K562 (cell line): Measurements from ENCODE around the gene KMT5C. TPM values are rescaled to one million over a fixed set of nuclear protein-coding genes. Genes with fewer than 3 reads are reported as not detected.
A peak's percentile ranks its signal among the peaks of the same experiment; 100 is the strongest.

Experiments
- ATAC-seq: fragments of 200-7000 bp; cut with Tn5 transposase; 3 replicates; pipeline ENCODE4 v1.9.1; 2020; ENCODE audit warnings: moderate library complexity
- BruUV-seq: library from RNA; stranded (reverse); fragments of 400-500 nt; replicated peaks from 2 replicates; lab custom pipeline; 2021; lab: Mats Ljungman, UMichigan
- CTCF ChIA-PET: fragments of 300-600 bp; formaldehyde crosslinking; extraction: SDS; loops from one replicate; lab custom pipeline; 2021; ENCODE audit warnings: low intra/inter-chr PET ratio; lab: Yijun Ruan, JAX
- POLR2A ChIA-PET: fragments of 300-600, 350-650 bp; sonication (Branson Sonifier 250); formaldehyde crosslinking; extraction: SDS; loops from one replicate; lab custom pipeline; 2021; ENCODE audit warnings: antibody characterized with exemption, inconsistent platforms; lab: Yijun Ruan, JAX
- DNase-seq, 4 experiments: peaks; one replicate each; pipeline versions ENCODE4 v3.0.0 to v3.0.0-alpha.2; 2011 to 2018; ENCODE audit warnings: low spot score in 3 of 4, mixed read lengths in 3 of 4; ENCODE audit errors: extremely low read depth in 1 of 4
- FAIRE-seq: peaks from 2 replicates; lab custom pipeline; 2011; peaks lifted over from hg19 to GRCh38; lab: Jason Lieb, UNC
- H2AFZ ChIP-seq: 2 replicates; pipeline ENCODE4 v1.6.0; 2011; ENCODE audit warnings: low read depth, low read length, control low read depth, inconsistent platforms
- H3K27ac ChIP-seq: fragments of 200-600 bp; 3 replicates; pipeline ENCODE4 v1.8.0; 2011; ENCODE audit warnings: low read depth, mild to moderate bottlenecking, control low read depth, inconsistent platforms, low read length, moderate library complexity, mixed read lengths; ENCODE audit errors: extremely low read depth
- H3K27me3 ChIP-seq, 2 experiments: fragments of 300-600 bp in 1 of 2; 2 replicates in 1 of 2; 3 replicates in 1 of 2; pipeline versions ENCODE4 v1.6.0 to v1.8.0; 2011; ENCODE audit warnings: inconsistent platforms in 2 of 2, low read length in 2 of 2, mild to moderate bottlenecking in 1 of 2, mixed read lengths in 1 of 2, moderate library complexity in 1 of 2; ENCODE audit not compliant: control insufficient read depth in 2 of 2, insufficient read depth in 2 of 2
- H3K36me3 ChIP-seq: fragments of 300-600 bp; 3 replicates; pipeline ENCODE4 v1.8.0; 2011; ENCODE audit warnings: mild to moderate bottlenecking, low read length, inconsistent platforms; ENCODE audit not compliant: control insufficient read depth, insufficient read depth
- H3K4me1 ChIP-seq, 2 experiments: fragments of 200-600 bp in 1 of 2; replicated peaks in 1 of 2; 2 replicates in 1 of 2; 3 replicates in 1 of 2; pipeline versions ENCODE4 v1.5.1 to v1.8.0; 2011; ENCODE audit warnings: inconsistent platforms in 2 of 2, low read length in 2 of 2, mild to moderate bottlenecking in 1 of 2, mixed read lengths in 1 of 2, moderate library complexity in 1 of 2; ENCODE audit not compliant: control insufficient read depth in 2 of 2, insufficient read depth in 2 of 2
- H3K4me2 ChIP-seq: 2 replicates; pipeline ENCODE4 v1.6.1; 2011; ENCODE audit warnings: low read length, control low read depth, inconsistent platforms, mixed read lengths; ENCODE audit not compliant: insufficient read depth
- H3K4me3 ChIP-seq: fragments of 200-600 bp; sonication (generic), shearing (Covaris generic); 2 replicates; pipeline ENCODE4 v1.5.1; 2016; ENCODE audit warnings: control low read depth, inconsistent platforms
- H3K79me2 ChIP-seq: fragments of 200-600 bp; 3 replicates; pipeline ENCODE4 v1.8.0; 2011; ENCODE audit warnings: low read length, inconsistent platforms; ENCODE audit not compliant: control insufficient read depth, insufficient read depth
- H3K9ac ChIP-seq, 2 experiments: 2 replicates each; pipeline versions ENCODE4 v1.6.0 to v1.6.1; 2011; ENCODE audit warnings: low read depth in 2 of 2, low read length in 2 of 2, control low read depth in 1 of 2, inconsistent platforms in 1 of 2, mild to moderate bottlenecking in 1 of 2, mixed read lengths in 1 of 2; ENCODE audit not compliant: insufficient read depth in 1 of 2
- H3K9me1 ChIP-seq: one replicate; pipeline ENCODE4 v1.6.0; 2011; ENCODE audit warnings: inconsistent platforms, mild to moderate bottlenecking, low read length, moderate library complexity; ENCODE audit not compliant: control insufficient read depth, insufficient read depth
- H3K9me3 ChIP-seq: replicated peaks from 2 replicates; pipeline ENCODE4 v1.5.1; 2011; ENCODE audit warnings: low read depth, low read length, inconsistent platforms; ENCODE audit not compliant: control insufficient read depth, insufficient read depth
- H4K20me1 ChIP-seq: replicated peaks from 2 replicates; pipeline ENCODE4 v1.6.1; 2011; ENCODE audit warnings: low read length, inconsistent platforms, mixed read lengths; ENCODE audit not compliant: control insufficient read depth, insufficient read depth
- BRD4 ChIP-seq: fragments of 200-600 bp; sonication (generic); IDR thresholded peaks from 2 replicates; pipeline ENCODE4 v1.6.1; 2017; ENCODE audit warnings: inconsistent platforms
- CEBPB ChIP-seq: fragments of 450-650 bp; IDR thresholded peaks from 2 replicates; pipeline ENCODE4 v1.6.1; 2016; ENCODE audit warnings: missing genetic modification characterization, missing compliant biosample characterization
- HSF4 ChIP-seq: fragments of 250-450 bp; sonication (Bioruptor Pico); IDR thresholded peaks from 2 replicates; pipeline ENCODE4 v2.1.2; 2022; ENCODE audit warnings: mild to moderate bottlenecking, moderate library complexity, borderline replicate concordance
- KDM2B ChIP-seq: fragments of 250-450 bp; sonication (Bioruptor Pico); IDR thresholded peaks from 2 replicates; pipeline ENCODE4 v1.8.0; 2021; ENCODE audit warnings: mild to moderate bottlenecking, moderate library complexity
- PHTF2 ChIP-seq: fragments of 250-450 bp; sonication (Bioruptor Pico); IDR thresholded peaks from 2 replicates; pipeline ENCODE4 v1.5.0; 2021; ENCODE audit warnings: mild to moderate bottlenecking
- POLR2A ChIP-seq: fragments of 450-650 bp; conservative IDR thresholded peaks from 2 replicates; pipeline ENCODE4 v1.6.1; 2016
- TAF9B ChIP-seq: fragments of 450-650 bp; IDR thresholded peaks from 2 replicates; pipeline ENCODE4 v1.6.1; 2018; ENCODE audit warnings: mild to moderate bottlenecking; ENCODE audit not compliant: partially characterized antibody
- ZBTB17 ChIP-seq: fragments of 450-650 bp; formaldehyde crosslinking; IDR thresholded peaks from 2 replicates; pipeline ENCODE4 v1.4.0; 2020; ENCODE audit warnings: mild to moderate bottlenecking
- ZNF121 ChIP-seq: sonication (generic); formaldehyde crosslinking; conservative IDR thresholded peaks from 2 replicates; pipeline ENCODE4 v1.8.0; 2022; ENCODE audit warnings: missing genetic modification reagents
- whole genome bisulfite sequencing: fragments of 100-300 bp; shearing (Covaris generic); methylation state at CpG from one replicate; pipeline ENCODE4 v1.1.6; 2016; ENCODE audit warnings: low coverage, mixed read lengths; ENCODE audit not compliant: insufficient coverage; ENCODE audit errors: missing lambda C conversion rate; 5-methylcytosine and 5-hydroxymethylcytosine counted together
- in situ Hi-C: fragments of 300-500 bp; cut with MboI; formaldehyde crosslinking; loops from 4 replicates; pipeline ENCODE4 v1.15.0; 2018; ENCODE audit warnings: inconsistent platforms, mixed read lengths
- intact Hi-C: fragments of 100-400 bp; cut with micrococcal nuclease; formaldehyde crosslinking; loops from 2 replicates; pipeline ENCODE4 v1.14.2; 2022
- polyA plus RNA-seq, 8 experiments: library from polyadenylated mRNA; depleted of rRNA in 4 of 8; stranded (reverse) in 5 of 8; unstranded in 3 of 8; fragments of >200 nt; fragmentation: Nextera tagmentation in 2 of 8; fragmentation: Illumina TruSeq in 1 of 8; extraction: Ambion mirVana in 2 of 8; extraction: Trizol in 1 of 8; gene quantifications; 2 replicates each; pipeline versions ENCODE4 v1.2.1 to v1.2.3, GENCODE V29; 2011 to 2014; ENCODE audit warnings: inconsistent platforms in 1 of 8, missing spikeins in 1 of 8
- total RNA-seq, 7 experiments: library from RNA; depleted of rRNA in 6 of 7; stranded (reverse); fragments of >200 nt in 6 of 7; fragmentation: Illumina TruSeq in 2 of 7; extraction: Trizol in 2 of 7; gene quantifications; 2 replicates each; pipeline versions ENCODE4 v1.2.1 to v1.2.3, GENCODE V29; 2011 to 2021; ENCODE audit warnings: low replicate concordance in 1 of 7

The KMT5C gene
- total and polyA plus RNA-seq, 9 of the 15 experiments (the other 6 are each of a cell fraction or from before 2014, with no cell fraction given): 0.15 to 53.5 (median 16.6) TPM

DNA sequence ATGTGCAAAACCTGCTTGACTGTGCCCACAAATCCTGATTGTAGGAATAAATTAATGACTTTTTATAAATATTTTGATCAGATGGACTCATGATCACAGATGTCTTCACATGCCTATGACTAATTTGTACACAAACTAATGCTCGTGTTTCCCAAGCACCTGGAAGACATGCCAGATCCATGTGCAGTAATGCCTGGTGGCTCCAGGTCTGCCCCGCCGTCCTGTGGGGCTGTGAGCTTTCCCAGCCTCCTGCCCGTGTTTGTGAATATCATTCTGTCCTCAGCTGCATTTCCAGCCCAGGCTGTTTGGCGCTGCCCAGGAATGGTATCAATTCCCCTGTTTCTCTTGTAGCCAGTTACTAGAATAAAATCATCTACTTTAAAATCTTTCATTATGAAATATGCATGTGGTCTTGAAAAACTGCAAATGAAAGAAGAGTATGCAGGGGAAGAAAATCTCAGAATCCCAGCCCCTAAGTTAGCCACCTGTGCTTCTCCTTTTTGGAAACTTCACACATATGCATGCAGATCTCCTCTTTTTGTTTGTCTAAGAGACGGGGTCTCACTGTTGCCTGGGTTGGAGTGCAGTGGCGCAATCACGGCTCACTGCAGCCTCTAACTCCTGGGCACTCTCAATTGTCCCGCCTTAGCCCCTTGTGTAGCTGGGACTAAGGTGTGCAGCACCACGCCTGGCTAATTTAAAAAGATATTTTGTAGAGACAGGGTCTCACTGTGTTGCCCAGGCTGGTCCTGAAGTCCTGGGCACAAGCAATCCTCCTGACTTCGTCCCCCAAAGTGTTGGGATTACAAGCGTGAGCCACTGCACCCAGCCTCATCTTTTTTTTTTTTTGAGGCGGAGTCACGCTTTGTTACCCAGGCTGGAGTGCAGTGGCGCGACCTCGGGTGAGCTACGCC lies 52.3 kb downstream of the KMT5C start:
- CTCF ChIA-PET: no interaction called here

More for the DNA sequence above, 52.3 kb downstream of the KMT5C start:
- no peak for DNase-seq
- WGBS: 54% methylated on average over 15 of the region's 18 CpGs
- peaks cover 43 to 55% of the 10 kb centered on the region in 2 experiments for H3K4me1 ChIP-seq
- TF ChIP-seq PHTF2 (CRISPR knock-in tag) (no peak), BRD4 (no peak), ZNF121 (CRISPR knock-in tag) (peak; percentile 82), TAF9B (no peak), POLR2A (peak; percentile 43; the same call in 1 of the 2 replicates), KDM2B (CRISPR knock-in tag) (no peak), ZBTB17 (CRISPR knock-in tag) (no peak), CEBPB (tag) (peak; percentile 50; the same call in 1 of the 2 replicates), HSF4 (CRISPR knock-in tag) (no peak)
- H3K9me3 ChIP-seq: no peaks in the 10 kb centered on the region
- H3K9me1 ChIP-seq: peaks cover 19% of the 10 kb centered on the region
- no peak overlapping the region for H3K4me3 ChIP-seq
- POLR2A ChIA-PET: interaction anchor here (0.6 to 12.9 kb wide), 3 partner anchors 7 to 95 kb away, joined by 3 to 195 read pairs (median 97); partner anchors contain the start of gene UBE2S
- H3K79me2 ChIP-seq: peaks cover 30% of the 10 kb centered on the region
- H4K20me1 ChIP-seq: peaks cover 45% of the 10 kb centered on the region
- ATAC-seq: no peak
- H3K36me3 ChIP-seq: peaks cover 45% of the 10 kb centered on the region
- no peak for FAIRE-seq
- H3K27ac ChIP-seq: no peak overlapping the region
- H3K9ac ChIP-seq: no peak overlapping the region
- H2AFZ ChIP-seq: no peak overlapping the region
- BruUV-seq: no TSS peak
- no peak overlapping the region for H3K4me2 ChIP-seq
- intact Hi-C loops: no loop called here
- no peaks in the 10 kb centered on the region for H3K27me3 ChIP-seq
- in situ Hi-C loops: no loop called here
